ENCODE results near the gene OR5AU1.

OR5AU1 gene

GRCh38 chr14:21197418-21198205 is 41.7 kb upstream of the OR5AU1 start:
- Histone ChIP-seq H3K9ac (no peak overlapping the region), H3K4me3 (IDR thresholded peaks at IDR 0.05; ENCODE audit: insufficient read depth, low read depth, low read length) (no peak overlapping the region), H3K27ac (no peak overlapping the region), H4K20me1 (ENCODE audit: insufficient read depth) (no peaks in the 10 kb centered on the region), H3K36me3 (ENCODE audit: insufficient read depth) (no peaks in the 10 kb centered on the region), H3K4me1 (ENCODE audit: low read depth, poor library complexity, severe bottlenecking) (peaks cover 2% of the 10 kb centered on the region), H2AFZ (ENCODE audit: low read depth) (no peak overlapping the region), H3K4me2 (no peak overlapping the region), H3K79me2 (ENCODE audit: insufficient read depth, low read depth) (no peaks in the 10 kb centered on the region), H3K27me3 (ENCODE audit: insufficient read depth, low read depth) (no peaks in the 10 kb centered on the region)
- TF ChIP-seq CTCF (conservative IDR thresholded peaks at IDR 0.05; ENCODE audit: low read depth, low read length): no peak

- H3K36me3 ChIP-seq (ENCODE audit: insufficient read depth): no peaks in the 10 kb centered on the region
- TF ChIP-seq CTCF (conservative IDR thresholded peaks at IDR 0.05; ENCODE audit: low read depth, low read length): no peak
- H2AFZ ChIP-seq (ENCODE audit: low read depth): no peak overlapping the region
- H3K4me2 ChIP-seq: no peak overlapping the region
- H3K27ac ChIP-seq: no peak overlapping the region
- H3K4me1 ChIP-seq (ENCODE audit: low read depth, poor library complexity, severe bottlenecking): peaks cover 19% of the 10 kb centered on the region
- no peaks in the 10 kb centered on the region for H4K20me1 ChIP-seq (ENCODE audit: insufficient read depth)
- H3K9ac ChIP-seq: no peak overlapping the region
- no peaks in the 10 kb centered on the region for H3K27me3 ChIP-seq (ENCODE audit: insufficient read depth, low read depth)
- no peak overlapping the region for H3K4me3 ChIP-seq (IDR thresholded peaks at IDR 0.05; ENCODE audit: insufficient read depth, low read depth, low read length)
- no peaks in the 10 kb centered on the region for H3K79me2 ChIP-seq (ENCODE audit: insufficient read depth, low read depth)
These were observed 38.7 kb upstream of the OR5AU1 start for GRCh38 chr14:21194597-21194996.

GRCh38 chr14:21192875-21193535 is 37.1 kb upstream of the OR5AU1 start:
- H3K4me1 ChIP-seq (ENCODE audit: low read depth, poor library complexity, severe bottlenecking): peaks cover 19% of the 10 kb centered on the region
- H3K27me3 ChIP-seq (ENCODE audit: insufficient read depth, low read depth): no peaks in the 10 kb centered on the region
- H3K79me2 ChIP-seq (ENCODE audit: insufficient read depth, low read depth): no peaks in the 10 kb centered on the region
- H3K4me3 ChIP-seq (IDR thresholded peaks at IDR 0.05; ENCODE audit: insufficient read depth, low read depth, low read length): no peak overlapping the region
- TF ChIP-seq CTCF (conservative IDR thresholded peaks at IDR 0.05; ENCODE audit: low read depth, low read length): no peak
- no peak overlapping the region for H2AFZ ChIP-seq (ENCODE audit: low read depth)
- no peak overlapping the region for H3K9ac ChIP-seq
- no peak overlapping the region for H3K27ac ChIP-seq
- no peak overlapping the region for H3K4me2 ChIP-seq
- H4K20me1 ChIP-seq (ENCODE audit: insufficient read depth): no peaks in the 10 kb centered on the region
- no peaks in the 10 kb centered on the region for H3K36me3 ChIP-seq (ENCODE audit: insufficient read depth)

- Histone ChIP-seq H3K27ac (no peak overlapping the region), H3K9ac (no peak overlapping the region), H2AFZ (ENCODE audit: low read depth) (peak overlapping the region; percentile 67), H3K4me1 (ENCODE audit: low read depth, poor library complexity, severe bottlenecking) (peaks cover 19% of the 10 kb centered on the region), H3K4me3 (IDR thresholded peaks at IDR 0.05; ENCODE audit: insufficient read depth, low read depth, low read length) (no peak overlapping the region), H3K27me3 (ENCODE audit: insufficient read depth, low read depth) (no peaks in the 10 kb centered on the region), H3K36me3 (ENCODE audit: insufficient read depth) (no peaks in the 10 kb centered on the region), H3K79me2 (ENCODE audit: insufficient read depth, low read depth) (no peaks in the 10 kb centered on the region), H3K4me2 (peak overlapping the region; percentile 68), H4K20me1 (ENCODE audit: insufficient read depth) (no peaks in the 10 kb centered on the region)
- no peak for TF ChIP-seq CTCF (conservative IDR thresholded peaks at IDR 0.05; ENCODE audit: low read depth, low read length)
These were observed 36.6 kb upstream of the OR5AU1 start for GRCh38 chr14:21192447-21192822.
